IMR-90 (cell line): ENCODE results near the gene UCP2. TPM values are rescaled to one million over a fixed set of nuclear protein-coding genes. Genes with fewer than 3 reads are reported as not detected.

Experiments
- ATAC-seq: fragments of 200-7000 bp; cut with Tn5 transposase; 2 replicates; pipeline ENCODE4 v1.9.1; 2020; ENCODE audit warnings: low read depth, mild to moderate bottlenecking, moderate library complexity
- BruUV-seq: library from RNA; stranded (reverse); fragments of 400-500 nt; replicated peaks from 2 replicates; lab custom pipeline; 2021; lab: Mats Ljungman, UMichigan
- CTCF ChIA-PET: fragments of 300-600 bp; formaldehyde crosslinking; extraction: SDS; loops from one replicate; lab custom pipeline; 2021; ENCODE audit warnings: antibody characterized with exemption; lab: Yijun Ruan, JAX
- POLR2A ChIA-PET: fragments of 300-600 bp; sonication (Branson Sonifier 250); formaldehyde crosslinking; loops from one replicate; lab custom pipeline; 2022; ENCODE audit warnings: antibody characterized with exemption; ENCODE audit not compliant: unreplicated experiment; lab: Charles Lee
- DNase-seq: peaks from one replicate; pipeline ENCODE4 v3.0.0; 2013
- H2AFZ ChIP-seq: replicated peaks from 2 replicates; pipeline ENCODE3; 2013; ENCODE audit warnings: low read length, mild to moderate bottlenecking; ENCODE audit not compliant: poor library complexity
- H2AK5ac ChIP-seq: 2 replicates; pipeline ENCODE4 v1.6.1; 2013; ENCODE audit warnings: low read depth, low read length, inconsistent platforms
- H2AK9ac ChIP-seq: replicated peaks from 2 replicates; pipeline ENCODE3; 2013; ENCODE audit warnings: mild to moderate bottlenecking, low read depth, low read length, moderate library complexity; ENCODE audit not compliant: poor library complexity
- H2BK120ac ChIP-seq: 2 replicates; pipeline ENCODE4 v1.6.1; 2013; ENCODE audit warnings: low read depth, low read length, inconsistent platforms
- H2BK15ac ChIP-seq: 3 replicates; pipeline ENCODE4 v1.6.1; 2013; ENCODE audit warnings: low read depth, low read length, inconsistent platforms
- H2BK20ac ChIP-seq: 2 replicates; pipeline ENCODE4 v1.6.1; 2013; ENCODE audit warnings: low read depth, mild to moderate bottlenecking, inconsistent platforms, low read length, moderate library complexity
- H2BK5ac ChIP-seq: 2 replicates; pipeline ENCODE4 v1.6.1; 2013; ENCODE audit warnings: mild to moderate bottlenecking, low read depth, low read length, inconsistent platforms; ENCODE audit not compliant: poor library complexity, severe bottlenecking
- H3K14ac ChIP-seq: replicated peaks from 2 replicates; pipeline ENCODE4 v1.6.1; 2013; ENCODE audit warnings: low read depth, low read length, inconsistent platforms
- H3K18ac ChIP-seq: 2 replicates; pipeline ENCODE4 v1.6.1; 2013; ENCODE audit warnings: low read depth, low read length, control low read depth
- H3K23ac ChIP-seq: 2 replicates; pipeline ENCODE4 v1.6.1; 2013; ENCODE audit warnings: low read depth, low read length, inconsistent platforms
- H3K27ac ChIP-seq: 2 replicates; pipeline ENCODE4 v1.5.1; 2013; ENCODE audit warnings: mild to moderate bottlenecking, control low read depth, low read length; ENCODE audit not compliant: insufficient read depth
- H3K27me3 ChIP-seq: 2 replicates; pipeline ENCODE4 v1.6.1; 2013; ENCODE audit warnings: low read length; ENCODE audit not compliant: control insufficient read depth, insufficient read depth
- H3K36me3 ChIP-seq: 2 replicates; pipeline ENCODE4 v1.6.1; 2013; ENCODE audit warnings: low read length, mixed read lengths; ENCODE audit not compliant: control insufficient read depth, insufficient read depth
- H3K4ac ChIP-seq: 2 replicates; pipeline ENCODE4 v1.6.1; 2013; ENCODE audit warnings: low read depth, low read length, inconsistent platforms
- H3K4me1 ChIP-seq: 2 replicates; pipeline ENCODE4 v1.6.1; 2013; ENCODE audit warnings: low read length, mixed read lengths; ENCODE audit not compliant: control insufficient read depth, insufficient read depth
- H3K4me2 ChIP-seq: 2 replicates; pipeline ENCODE4 v1.6.1; 2013; ENCODE audit warnings: low read depth, mild to moderate bottlenecking, control low read depth, low read length, moderate library complexity
- H3K4me3 ChIP-seq: 2 replicates; pipeline ENCODE4 v1.5.1; 2013; ENCODE audit warnings: low read depth, mild to moderate bottlenecking, control low read depth, low read length, moderate library complexity; ENCODE audit not compliant: insufficient read depth
- H3K56ac ChIP-seq: 2 replicates; pipeline ENCODE4 v1.6.1; 2013; ENCODE audit warnings: low read length, inconsistent platforms; ENCODE audit not compliant: insufficient read depth; ENCODE audit errors: extremely low read depth
- H3K79me1 ChIP-seq, 2 experiments: 2 replicates each; pipeline ENCODE4 v1.6.1; 2013; ENCODE audit warnings: low read length in 2 of 2, inconsistent platforms in 1 of 2, low read depth in 1 of 2
- H3K9ac ChIP-seq: 2 replicates; pipeline ENCODE4 v1.6.1; 2013; ENCODE audit warnings: low read depth, low read length, control low read depth
- H3K9me1 ChIP-seq: 2 replicates; pipeline ENCODE4 v1.6.1; 2013; ENCODE audit warnings: low read length, inconsistent platforms; ENCODE audit not compliant: insufficient read depth
- H3K9me3 ChIP-seq: 2 replicates; pipeline ENCODE4 v1.6.1; 2013; ENCODE audit warnings: low read length; ENCODE audit not compliant: control insufficient read depth, insufficient read depth
- H4K20me1 ChIP-seq: 2 replicates; pipeline ENCODE4 v1.6.1; 2013; ENCODE audit warnings: low read length, inconsistent platforms; ENCODE audit not compliant: insufficient read depth
- H4K5ac ChIP-seq: 2 replicates; pipeline ENCODE4 v1.6.1; 2013; ENCODE audit warnings: mild to moderate bottlenecking, low read depth, low read length, control low read depth
- H4K8ac ChIP-seq, 2 experiments: 2 replicates each; pipeline ENCODE4 v1.6.1; 2013; ENCODE audit warnings: low read depth in 2 of 2, low read length in 2 of 2, control low read depth in 1 of 2, inconsistent platforms in 1 of 2
- H4K91ac ChIP-seq: 2 replicates; pipeline ENCODE4 v1.6.1; 2013; ENCODE audit warnings: low read depth, low read length, inconsistent platforms; ENCODE audit not compliant: insufficient read depth
- CEBPB ChIP-seq: IDR thresholded peaks from 2 replicates; pipeline ENCODE4 v1.6.1; 2012; ENCODE audit warnings: low read depth, low read length, improper control_type of control experiment
- MAZ ChIP-seq: IDR thresholded peaks from 2 replicates; pipeline ENCODE4 v1.6.1; 2012; ENCODE audit warnings: low read depth, mild to moderate bottlenecking, low read length, improper control_type of control experiment, moderate library complexity, borderline replicate concordance
- NFE2L2 ChIP-seq: fragments of 150-350 bp; IDR thresholded peaks from 2 replicates; pipeline ENCODE4 v1.6.1; 2016; ENCODE audit warnings: low read depth, mild to moderate bottlenecking, low read length
- POLR2A ChIP-seq: IDR thresholded peaks from 2 replicates; pipeline ENCODE4 v1.6.1; 2012; ENCODE audit warnings: mild to moderate bottlenecking, low read depth, low read length
- WGBS, 2 experiments: methylation state at CpG; one replicate each; pipeline versions ENCODE4 v1.1.5 to v1.1.7; 2013; ENCODE audit warnings: missing lambda C conversion rate in 2 of 2; ENCODE audit not compliant: insufficient read length in 1 of 2; ENCODE audit errors: extremely low coverage in 2 of 2; 5-methylcytosine and 5-hydroxymethylcytosine counted together
- dilution Hi-C: fragments of 300-500 bp; cut with HindIII; formaldehyde crosslinking; loops from one replicate; pipeline ENCODE4 v1.14.3; 2018; ENCODE audit warnings: low sequenced_read_pairs; ENCODE audit not compliant: unreplicated experiment
- in situ Hi-C: fragments of 300-500 bp; cut with MboI; formaldehyde crosslinking; loops from 3 replicates; pipeline ENCODE4 v1.14.3; 2019; ENCODE audit warnings: low sequenced_read_pairs, inconsistent platforms, mixed read lengths
- intact Hi-C: fragments of 100-400 bp; cut with micrococcal nuclease; formaldehyde crosslinking; loops from 2 replicates; pipeline ENCODE4 v1.10.0; 2022
- polyA plus RNA-seq, 3 experiments: library from polyadenylated mRNA; depleted of rRNA; stranded (reverse); fragments of >200 nt; gene quantifications; 2 replicates each; pipeline ENCODE4 v1.2.3, GENCODE V29; 2012; ENCODE audit warnings: low replicate concordance in 1 of 3
- total RNA-seq: library from RNA; depleted of rRNA; stranded (reverse); fragments of >200 nt; gene quantifications from 2 replicates; pipeline ENCODE4 v1.2.3, GENCODE V29; 2012
- TF ChIP-seq, protein P1 (sequence below): conservative IDR thresholded peaks from 2 replicates; pipeline ENCODE4 v1.5.1; 2012; ENCODE audit warnings: mild to moderate bottlenecking, low read depth, low read length, improper control_type of control experiment

The UCP2 gene
- total and polyA plus RNA-seq, 2 of the 4 experiments (the other 2 are of a cell fraction) = 2.0 to 11.9 TPM

DNA sequence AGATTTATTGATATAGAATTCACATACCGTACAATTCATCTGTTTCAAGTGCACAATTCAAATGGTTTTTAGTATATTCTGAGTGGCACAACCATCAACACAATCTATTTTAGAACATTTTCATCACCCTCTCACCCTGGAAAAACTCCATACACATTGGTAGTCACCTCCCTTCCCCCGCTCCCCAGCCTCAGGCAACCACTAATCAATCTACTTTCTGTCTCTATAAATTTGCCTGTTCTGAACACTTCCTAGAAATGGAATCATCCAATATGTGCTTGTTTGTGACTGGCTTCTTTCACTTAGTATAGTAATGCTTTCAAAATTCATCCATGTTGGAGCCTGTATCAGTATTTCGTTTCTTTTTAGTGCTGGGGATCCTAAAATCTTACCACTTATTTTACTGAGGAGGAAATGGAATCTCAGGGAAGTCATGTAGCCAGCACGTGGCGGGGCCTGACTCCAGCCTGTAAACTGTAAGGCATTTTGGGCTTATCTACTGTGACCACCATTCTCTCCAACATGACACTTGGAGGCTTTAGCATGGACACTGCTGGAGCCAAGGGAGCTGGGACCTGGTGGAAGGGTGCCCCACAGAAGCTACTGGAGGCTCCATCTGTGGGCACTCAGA is 27.1 kb upstream of the UCP2 start:
- Histone ChIP-seq H3K4me3 (no peak overlapping the region), H3K9ac (no peak overlapping the region), H3K27ac (no peak overlapping the region), H3K36me3 (no peaks in the 10 kb centered on the region), H3K4me2 (no peak overlapping the region), H2AFZ (no peak overlapping the region), H3K14ac (no peak overlapping the region), H2BK5ac (no peak overlapping the region), H3K4ac (no peak overlapping the region), H3K4me1 (no peaks in the 10 kb centered on the region; the same call in 1 of the 2 replicates), H2BK15ac (no peak overlapping the region), H2AK9ac (no peak overlapping the region), H3K18ac (no peak overlapping the region), H3K79me1 (no peaks in the 10 kb centered on the region), H3K9me3 (no peaks in the 10 kb centered on the region), H3K9me1 (0 out of 2 replicates have a peak, but pooled peaks cover 5% of the 10 kb centered on the region), H4K20me1 (no peaks in the 10 kb centered on the region; the same call in 1 of the 2 replicates), H2BK120ac (no peak overlapping the region), H3K23ac (no peak overlapping the region), H3K27me3 (no peaks in the 10 kb centered on the region), H4K91ac (no peak overlapping the region), H3K56ac (no peak overlapping the region), H2AK5ac (no peak overlapping the region), H4K8ac (no peak overlapping the region), H2BK20ac (no peak overlapping the region), H4K5ac (no peak overlapping the region)
- BruUV-seq = no TSS peak
- ATAC-seq (no peak), DNase-seq (no peak)
- dilution Hi-C loops (no loop called here), intact Hi-C loops (no loop called here), in situ Hi-C loops (no loop called here)
- no CpG with 5 or more reads among the region's 5 CpGs for WGBS, 2 experiments
- ChIA-PET POLR2A (no interaction called here), CTCF (no interaction called here)
- TF ChIP-seq NFE2L2 (no peak), CEBPB (no peak), MAZ (no peak), POLR2A (no peak)
- TF ChIP-seq, protein P1, sequence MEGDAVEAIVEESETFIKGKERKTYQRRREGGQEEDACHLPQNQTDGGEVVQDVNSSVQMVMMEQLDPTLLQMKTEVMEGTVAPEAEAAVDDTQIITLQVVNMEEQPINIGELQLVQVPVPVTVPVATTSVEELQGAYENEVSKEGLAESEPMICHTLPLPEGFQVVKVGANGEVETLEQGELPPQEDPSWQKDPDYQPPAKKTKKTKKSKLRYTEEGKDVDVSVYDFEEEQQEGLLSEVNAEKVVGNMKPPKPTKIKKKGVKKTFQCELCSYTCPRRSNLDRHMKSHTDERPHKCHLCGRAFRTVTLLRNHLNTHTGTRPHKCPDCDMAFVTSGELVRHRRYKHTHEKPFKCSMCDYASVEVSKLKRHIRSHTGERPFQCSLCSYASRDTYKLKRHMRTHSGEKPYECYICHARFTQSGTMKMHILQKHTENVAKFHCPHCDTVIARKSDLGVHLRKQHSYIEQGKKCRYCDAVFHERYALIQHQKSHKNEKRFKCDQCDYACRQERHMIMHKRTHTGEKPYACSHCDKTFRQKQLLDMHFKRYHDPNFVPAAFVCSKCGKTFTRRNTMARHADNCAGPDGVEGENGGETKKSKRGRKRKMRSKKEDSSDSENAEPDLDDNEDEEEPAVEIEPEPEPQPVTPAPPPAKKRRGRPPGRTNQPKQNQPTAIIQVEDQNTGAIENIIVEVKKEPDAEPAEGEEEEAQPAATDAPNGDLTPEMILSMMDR = no peak
